HG03469 (cell line): ENCODE data around the gene EPHA2.
"Not testable (repeated sequence)": the region's sequence is repeated elsewhere in the genome, so short reads cannot be mapped to it uniquely, and the experiment has no call there.

Experiments used
- ATAC-seq: cut with Tn5 transposase; IDR thresholded peaks from one replicate; pipeline ENCODE4 v1.9.1; 2021; ENCODE audit warnings: mild to moderate bottlenecking, moderate library complexity, moderate number of reproducible peaks; ENCODE audit not compliant: unreplicated experiment

EPHA2 gene

GRCh38 chr1:16155537-16156410, at the start of gene EPHA2:
EPHA2 (minus strand) TSS chr1:16156069; CDS start chr1:16155932, 137 bp downstream.
- ATAC-seq = no peak

- no peak for ATAC-seq
Measured at GRCh38 chr1:16205334-16205671, 49.4 kb upstream of the EPHA2 start.

- ATAC-seq = no peak
Measured at GRCh38 chr1:16204634-16205333, 48.9 kb upstream of the EPHA2 start.

GRCh38 chr1:16204216-16204615, 48.3 kb upstream of the EPHA2 start:
- ATAC-seq = no peak

- no peak for ATAC-seq
Measured at GRCh38 chr1:16203550-16203949, 47.7 kb upstream of the EPHA2 start.

GRCh38 chr1:16202281-16203210, 46.7 kb upstream of the EPHA2 start:
- ATAC-seq = no peak

GRCh38 chr1:16199700-16200099, 43.8 kb upstream of the EPHA2 start:
- no peak for ATAC-seq

- ATAC-seq = no peak
Measured at GRCh38 chr1:16199157-16199501, 43.3 kb upstream of the EPHA2 start.

GRCh38 chr1:16198444-16199156, 42.7 kb upstream of the EPHA2 start:
- ATAC-seq = no peak

- no peak for ATAC-seq
Measured at GRCh38 chr1:16196874-16197273, 41.0 kb upstream of the EPHA2 start.

GRCh38 chr1:16196139-16196538, 40.3 kb upstream of the EPHA2 start:
- not testable (repeated sequence) for ATAC-seq

- ATAC-seq = no peak
Measured at GRCh38 chr1:16195518-16195905, 39.6 kb upstream of the EPHA2 start.

- no peak for ATAC-seq
Measured at GRCh38 chr1:16191916-16192546, 36.2 kb upstream of the EPHA2 start.

GRCh38 chr1:16191309-16191708, 35.4 kb upstream of the EPHA2 start:
- ATAC-seq = no peak

- ATAC-seq = no peak
Measured at GRCh38 chr1:16189921-16190621, 34.2 kb upstream of the EPHA2 start.

- no peak for ATAC-seq
Measured at GRCh38 chr1:16189003-16189402, 33.1 kb upstream of the EPHA2 start.

- no peak for ATAC-seq
Measured at GRCh38 chr1:16187748-16188401, 32.0 kb upstream of the EPHA2 start.

GRCh38 chr1:16186655-16187235, 30.9 kb upstream of the EPHA2 start:
- ATAC-seq = no peak
